PC-3 (cell line): ENCODE data around the gene SPEM3. TPM values are rescaled to one million over a fixed set of nuclear protein-coding genes. Genes with fewer than 3 reads are reported as not detected.

ENCODE experiments used
- total RNA-seq: library from RNA; depleted of rRNA; stranded (reverse); fragments of >200 nt; gene quantifications from 2 replicates; pipeline ENCODE4 v1.2.3, GENCODE V29; 2014; rRNA removed

SPEM3 gene
- total RNA-seq, 1 experiment from 2014 or later = not detected

Other genes with a start within 250 kb of the SPEM3 start
- gene ASGR1, start 249.5 kb upstream of the SPEM3 start, total RNA-seq = 0.95 and 2.2 TPM in 2 replicates
- gene DLG4, start 209.0 kb upstream of the SPEM3 start, total RNA-seq = 6.5 and 12.8 TPM in 2 replicates
- gene ACADVL, start 208.9 kb upstream of the SPEM3 start, total RNA-seq = 558 and 646 TPM in 2 replicates
- gene DVL2, start 194.3 kb upstream of the SPEM3 start, total RNA-seq = 36.9 and 65.7 TPM in 2 replicates
- 20.8 and 32.7 TPM in 2 replicates for gene PHF23, start 189.4 kb upstream of the SPEM3 start, total RNA-seq
- 88.2 and 103 TPM in 2 replicates for gene GABARAP, start 186.4 kb upstream of the SPEM3 start, total RNA-seq
- gene CTDNEP1, start 177.1 kb upstream of the SPEM3 start, total RNA-seq = 52.4 and 68.5 TPM in 2 replicates
- gene ELP5, start 176.6 kb upstream of the SPEM3 start, total RNA-seq = 60.5 and 67.5 TPM in 2 replicates
- 147 and 180 TPM in 2 replicates for gene CLDN7, start 166.4 kb upstream of the SPEM3 start, total RNA-seq
- gene SLC2A4, start 147.1 kb upstream of the SPEM3 start, total RNA-seq = 0.29 TPM in 1 of 2 replicates, not detected in the other
- 1.1 and 1.4 TPM in 2 replicates for gene YBX2, start 134.2 kb upstream of the SPEM3 start, total RNA-seq
- 1,140 and 1,203 TPM in 2 replicates for gene EIF5A, start 121.2 kb upstream of the SPEM3 start, total RNA-seq
- gene GPS2, start 113.5 kb upstream of the SPEM3 start, total RNA-seq = 30.8 and 45.8 TPM in 2 replicates
- 21.4 and 27.7 TPM in 2 replicates for gene NEURL4, start 99.5 kb upstream of the SPEM3 start, total RNA-seq
- gene ACAP1, start 92.3 kb upstream of the SPEM3 start, total RNA-seq = not detected in 2 replicates
- gene KCTD11, start 76.7 kb upstream of the SPEM3 start, total RNA-seq = 7.0 and 7.6 TPM in 2 replicates
- gene TMEM95, start 73.7 kb upstream of the SPEM3 start, total RNA-seq = not detected in 2 replicates
- 10.8 and 13.5 TPM in 2 replicates for gene TNK1, start 47.8 kb upstream of the SPEM3 start, total RNA-seq
- gene PLSCR3, start 34.3 kb upstream of the SPEM3 start, total RNA-seq = 53.8 and 62.7 TPM in 2 replicates
- 56.6 and 82.4 TPM in 2 replicates for gene TMEM256, start 24.8 kb upstream of the SPEM3 start, total RNA-seq
- 7.4 and 12.7 TPM in 2 replicates for gene NLGN2, start 21.0 kb upstream of the SPEM3 start, total RNA-seq
- not detected in 2 replicates for gene SPEM1, start 8.5 kb upstream of the SPEM3 start, total RNA-seq
- not detected in 2 replicates for gene SPEM2, start 3.2 kb upstream of the SPEM3 start, total RNA-seq
- gene TMEM102, start 6.6 kb downstream of the SPEM3 start, total RNA-seq = 14.0 and 17.9 TPM in 2 replicates
- gene FGF11, start 10.7 kb downstream of the SPEM3 start, total RNA-seq = 0.69 and 1.0 TPM in 2 replicates
- 2.1 and 2.9 TPM in 2 replicates for gene CHRNB1, start 16.2 kb downstream of the SPEM3 start, total RNA-seq
- gene ZBTB4, start 50.8 kb downstream of the SPEM3 start, total RNA-seq = 14.7 and 18.4 TPM in 2 replicates
- not detected in 2 replicates for gene SLC35G6, start 52.6 kb downstream of the SPEM3 start, total RNA-seq
- 47.1 and 95.7 TPM in 2 replicates for gene POLR2A, start 55.5 kb downstream of the SPEM3 start, total RNA-seq
- gene TNFSF12, start 120.2 kb downstream of the SPEM3 start, total RNA-seq = 15.2 and 24.2 TPM in 2 replicates
- 3.6 and 5.2 TPM in 2 replicates for gene TNFSF13, start 129.9 kb downstream of the SPEM3 start, total RNA-seq
- gene SENP3, start 133.1 kb downstream of the SPEM3 start, total RNA-seq = 82.8 and 88.7 TPM in 2 replicates
- gene CD68, start 150.8 kb downstream of the SPEM3 start, total RNA-seq = 30.2 and 32.4 TPM in 2 replicates
- 71.0 and 94.1 TPM in 2 replicates for gene MPDU1, start 155.0 kb downstream of the SPEM3 start, total RNA-seq
- gene SOX15, start 161.2 kb downstream of the SPEM3 start, total RNA-seq = 6.3 and 7.0 TPM in 2 replicates
- 51.4 and 67.2 TPM in 2 replicates for gene FXR2, start 186.0 kb downstream of the SPEM3 start, total RNA-seq
- gene SAT2, start 199.0 kb downstream of the SPEM3 start, total RNA-seq = 27.6 and 33.1 TPM in 2 replicates
- gene SHBG, start 201.3 kb downstream of the SPEM3 start, total RNA-seq = not detected in 2 replicates
- gene ATP1B2, start 222.1 kb downstream of the SPEM3 start, total RNA-seq = not detected in 2 replicates